ENCODE data around the gene PRPS1.
"Not testable (repeated sequence)": the region's sequence is repeated elsewhere in the genome, so short reads cannot be mapped to it uniquely, and the experiment has no call there.

The PRPS1 gene

DNA sequence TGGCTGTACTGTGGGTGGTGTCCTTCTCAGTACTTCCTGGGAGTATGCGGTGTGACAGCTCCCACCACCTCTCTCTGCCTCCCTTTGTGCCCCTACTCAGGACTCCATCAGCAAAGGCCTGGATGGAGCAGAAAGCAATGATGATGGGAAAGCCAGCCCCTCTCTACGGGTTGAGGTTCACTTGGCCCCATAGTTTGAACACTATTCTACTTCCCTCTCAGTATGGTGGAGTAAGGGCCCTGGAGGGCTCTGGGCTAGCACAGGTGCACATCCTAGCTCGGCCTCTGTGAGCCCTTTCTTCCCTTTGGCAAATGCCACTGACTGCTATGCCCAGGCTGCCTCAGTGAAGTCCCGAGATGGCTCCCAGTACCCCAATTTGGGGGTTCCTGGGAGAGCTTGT lies 31.0 kb downstream of the PRPS1 start:
- Mint-ChIP-seq H3K27me3 (ENCODE audit: low read depth) (no peaks in the 10 kb centered on the region), H3K36me3 (ENCODE audit: low read depth) (peaks cover 4% of the 10 kb centered on the region), H3K27ac (no peak overlapping the region), H3K4me3 (no peak overlapping the region), H3K4me1 (ENCODE audit: low read depth) (peaks cover 7% of the 10 kb centered on the region), H3K9me3 (no peaks in the 10 kb centered on the region)

DNA sequence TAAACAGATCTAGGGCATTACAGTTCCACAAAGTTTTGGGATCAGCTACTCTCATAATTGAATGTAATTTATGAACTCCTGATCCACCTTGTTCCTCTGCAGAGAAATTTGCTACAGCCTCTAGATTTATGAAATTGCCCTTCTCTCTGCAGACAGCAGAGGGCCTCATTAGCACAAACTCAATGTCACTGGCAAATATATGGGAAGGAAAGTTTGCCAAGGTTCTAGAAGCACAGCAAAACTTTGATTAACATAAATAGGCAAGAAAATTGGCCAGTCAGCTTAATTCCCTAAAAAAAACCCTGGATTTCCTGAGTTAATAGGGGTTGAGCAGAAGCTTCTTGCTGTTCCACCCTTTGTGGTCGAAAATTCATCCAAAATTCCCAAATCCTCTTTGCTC lies 31.5 kb downstream of the PRPS1 start:
- no peaks in the 10 kb centered on the region for H3K27me3 Mint-ChIP-seq (ENCODE audit: low read depth)
- peaks cover 7% of the 10 kb centered on the region for H3K4me1 Mint-ChIP-seq (ENCODE audit: low read depth)
- H3K9me3 Mint-ChIP-seq, result no peaks in the 10 kb centered on the region
- peaks cover 4% of the 10 kb centered on the region for H3K36me3 Mint-ChIP-seq (ENCODE audit: low read depth)
- no peak overlapping the region for H3K27ac Mint-ChIP-seq
- no peak overlapping the region for H3K4me3 Mint-ChIP-seq

DNA sequence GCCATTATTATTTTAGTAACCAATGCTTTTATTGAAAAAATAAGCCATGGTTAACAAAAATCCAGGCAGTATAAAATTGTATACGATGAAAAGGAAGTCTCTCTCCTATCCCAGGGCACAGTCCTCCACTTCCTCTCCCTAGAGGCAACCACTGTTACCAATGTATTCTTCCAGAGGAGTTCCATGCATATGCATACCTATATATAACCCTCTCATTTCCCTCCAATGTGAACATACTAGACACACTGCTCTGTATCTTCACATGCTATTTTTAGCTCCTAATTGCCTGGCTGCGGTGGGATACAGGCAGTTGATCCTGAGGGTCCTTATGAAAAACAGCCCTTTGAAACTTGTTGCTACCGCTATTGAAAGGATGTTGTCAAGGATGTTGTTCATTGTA lies 33.8 kb downstream of the PRPS1 start:
- H3K36me3 Mint-ChIP-seq (ENCODE audit: low read depth), result peaks cover 2% of the 10 kb centered on the region
- H3K27me3 Mint-ChIP-seq (ENCODE audit: low read depth), result no peaks in the 10 kb centered on the region
- H3K27ac Mint-ChIP-seq, result no peak overlapping the region
- H3K4me1 Mint-ChIP-seq (ENCODE audit: low read depth), result no peaks in the 10 kb centered on the region
- no peak overlapping the region for H3K4me3 Mint-ChIP-seq
- no peaks in the 10 kb centered on the region for H3K9me3 Mint-ChIP-seq

DNA sequence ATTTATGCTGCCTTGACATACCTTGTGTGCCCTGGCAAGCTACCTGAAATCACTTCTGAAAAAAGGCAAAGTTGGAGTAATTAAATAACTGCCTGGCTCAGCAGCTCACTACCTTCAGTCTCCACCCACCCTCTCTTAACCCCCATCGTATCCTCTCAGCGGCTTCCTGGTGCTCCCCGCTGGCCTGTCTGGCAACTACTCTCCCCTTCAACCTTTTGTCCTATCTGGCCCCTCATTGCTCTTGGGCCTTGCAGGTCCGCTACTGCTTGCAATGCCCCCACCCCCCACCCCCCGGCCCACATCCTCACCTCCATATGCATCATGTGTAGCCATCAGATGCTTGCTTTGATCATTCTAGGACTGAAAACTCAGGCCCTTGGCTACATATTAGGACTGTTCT lies 34.5 kb downstream of the PRPS1 start:
- H3K27ac Mint-ChIP-seq, result no peak overlapping the region
- H3K4me1 Mint-ChIP-seq (ENCODE audit: low read depth), result no peaks in the 10 kb centered on the region
- H3K27me3 Mint-ChIP-seq (ENCODE audit: low read depth), result no peaks in the 10 kb centered on the region
- peaks cover 4% of the 10 kb centered on the region for H3K36me3 Mint-ChIP-seq (ENCODE audit: low read depth)
- no peaks in the 10 kb centered on the region for H3K9me3 Mint-ChIP-seq
- no peak overlapping the region for H3K4me3 Mint-ChIP-seq

DNA sequence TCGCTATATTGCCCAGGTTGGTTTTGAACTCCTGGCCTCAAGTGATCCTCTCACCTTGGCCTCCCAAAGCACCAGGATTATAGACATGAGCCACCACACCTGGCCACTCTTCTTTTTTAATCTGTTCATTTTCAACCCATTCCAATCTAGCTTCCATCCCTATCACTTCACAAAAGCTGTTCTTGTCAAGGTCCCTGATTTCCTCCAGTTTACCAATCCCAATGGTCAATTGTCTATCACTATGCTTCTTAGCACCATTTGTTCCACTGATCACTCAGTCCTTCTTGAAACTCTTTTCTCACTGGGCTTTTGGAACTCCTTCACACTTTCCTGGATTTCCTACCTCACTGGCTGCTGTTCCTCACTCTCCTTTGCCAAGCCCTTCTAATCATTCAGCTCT lies 38.6 kb downstream of the PRPS1 start:
- Mint-ChIP-seq H3K36me3 (ENCODE audit: low read depth) (peaks cover 4% of the 10 kb centered on the region), H3K4me3 (no peak overlapping the region), H3K27ac (no peak overlapping the region), H3K9me3 (no peaks in the 10 kb centered on the region), H3K4me1 (ENCODE audit: low read depth) (peaks cover 2% of the 10 kb centered on the region), H3K27me3 (ENCODE audit: low read depth) (no peaks in the 10 kb centered on the region)

DNA sequence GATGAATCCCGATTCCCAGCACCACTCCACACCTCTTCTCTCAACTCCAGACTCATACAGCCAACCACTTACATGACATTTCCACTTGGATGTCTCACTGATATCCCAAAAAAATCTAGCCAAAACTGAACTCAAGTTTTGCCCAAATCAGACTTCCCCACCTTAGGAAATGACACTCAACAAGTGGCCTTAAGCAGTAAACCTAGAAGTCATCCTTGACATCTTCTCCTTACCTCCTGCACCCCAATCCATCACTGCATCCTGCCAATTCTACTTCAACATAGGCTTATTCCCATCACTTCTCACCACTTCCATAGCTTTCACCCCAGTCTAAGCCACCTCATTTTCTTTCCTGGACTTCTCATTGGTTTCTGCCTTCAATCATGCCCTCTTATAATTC lies 39.1 kb downstream of the PRPS1 start:
- H3K4me1 Mint-ChIP-seq (ENCODE audit: low read depth), result peaks cover 2% of the 10 kb centered on the region
- H3K9me3 Mint-ChIP-seq, result no peaks in the 10 kb centered on the region
- no peak overlapping the region for H3K4me3 Mint-ChIP-seq
- no peak overlapping the region for H3K27ac Mint-ChIP-seq
- H3K36me3 Mint-ChIP-seq (ENCODE audit: low read depth), result peaks cover 4% of the 10 kb centered on the region
- H3K27me3 Mint-ChIP-seq (ENCODE audit: low read depth), result no peaks in the 10 kb centered on the region

DNA sequence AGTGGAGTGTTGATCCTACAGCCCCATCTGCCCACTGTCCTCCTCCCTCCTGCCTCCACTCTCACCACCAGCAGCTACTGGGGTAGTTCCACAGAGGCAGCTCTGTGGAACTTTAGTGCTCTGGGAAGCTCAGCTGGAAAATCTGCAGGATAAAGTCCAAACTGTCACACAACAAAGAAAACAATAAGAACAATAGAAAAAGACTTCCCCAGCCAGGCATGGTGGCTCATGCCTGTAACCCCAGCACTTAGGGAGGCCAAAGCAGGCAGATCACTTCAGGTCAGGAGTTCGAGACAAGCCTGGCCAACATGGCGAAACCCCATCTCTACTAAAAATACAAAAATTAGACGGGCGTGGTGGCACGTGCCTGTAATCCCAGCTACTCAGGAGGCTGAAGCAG lies 40.4 kb downstream of the PRPS1 start:
- peaks cover 11% of the 10 kb centered on the region for H3K4me1 Mint-ChIP-seq (ENCODE audit: low read depth)
- not testable (repeated sequence) for H3K9me3 Mint-ChIP-seq; H3K36me3 Mint-ChIP-seq (ENCODE audit: low read depth); H3K27me3 Mint-ChIP-seq (ENCODE audit: low read depth); H3K4me3 Mint-ChIP-seq; H3K27ac Mint-ChIP-seq

DNA sequence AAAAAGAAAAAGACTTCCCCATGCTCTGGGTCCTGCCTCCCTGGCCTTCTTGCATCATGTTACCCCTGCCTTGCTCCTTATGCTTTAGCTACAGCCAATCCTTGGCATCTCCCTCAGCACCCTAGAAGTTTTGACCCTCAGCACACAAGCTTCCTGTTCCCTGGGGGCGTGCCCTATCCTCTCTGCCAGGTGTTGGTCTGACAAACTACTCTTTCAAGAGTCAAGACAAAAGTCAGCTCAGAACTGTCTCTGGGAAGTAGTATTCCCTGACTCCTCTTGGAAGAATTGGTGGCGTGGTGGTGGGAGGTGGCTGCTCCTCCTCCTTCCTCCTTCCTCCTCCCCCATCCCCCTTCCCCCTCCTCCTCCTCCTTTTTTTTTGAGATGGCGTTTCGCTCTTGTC lies 41.0 kb downstream of the PRPS1 start:
- H3K27me3 Mint-ChIP-seq (ENCODE audit: low read depth), result no peaks in the 10 kb centered on the region
- peaks cover 4% of the 10 kb centered on the region for H3K36me3 Mint-ChIP-seq (ENCODE audit: low read depth)
- H3K4me3 Mint-ChIP-seq, result no peak overlapping the region
- H3K9me3 Mint-ChIP-seq, result no peaks in the 10 kb centered on the region
- no peak overlapping the region for H3K27ac Mint-ChIP-seq
- peaks cover 12% of the 10 kb centered on the region for H3K4me1 Mint-ChIP-seq (ENCODE audit: low read depth)

DNA sequence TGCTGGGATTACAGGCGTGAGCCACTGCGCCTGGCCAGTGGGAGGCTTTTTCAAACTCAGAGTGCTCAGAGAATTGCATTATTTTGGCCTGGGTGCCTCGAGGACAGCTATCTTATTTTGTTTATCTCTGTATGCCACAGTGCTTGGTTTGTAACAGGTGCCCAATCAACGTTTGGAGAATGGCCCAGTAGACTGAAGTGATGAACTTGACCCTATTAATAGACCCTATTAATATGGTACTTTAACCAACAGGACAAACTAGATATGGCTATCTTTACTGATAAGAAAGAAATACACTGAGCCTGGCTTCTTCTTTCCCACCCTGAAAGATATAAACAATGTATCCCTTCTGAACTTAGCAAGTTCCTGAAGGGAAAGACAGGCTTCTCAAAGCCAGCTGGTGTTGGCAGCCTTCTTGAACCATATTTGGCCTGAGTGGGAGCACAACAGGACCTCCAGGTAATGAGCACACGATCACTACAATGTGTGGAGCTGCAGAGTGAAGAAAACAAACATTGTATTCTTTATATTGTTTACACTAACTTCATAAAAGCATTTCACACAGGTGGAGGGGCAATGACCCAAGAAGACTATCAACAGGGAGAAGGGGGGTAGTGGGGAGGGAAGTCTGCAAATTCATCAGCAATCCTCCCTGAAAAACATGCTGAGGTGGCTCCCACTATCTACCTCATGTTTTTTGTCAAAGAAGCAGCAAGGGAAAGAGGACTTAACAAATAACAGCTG lies 41.7 kb downstream of the PRPS1 start:
- Mint-ChIP-seq H3K4me1 (ENCODE audit: low read depth) (peaks cover 18% of the 10 kb centered on the region), H3K9me3 (no peaks in the 10 kb centered on the region), H3K27me3 (ENCODE audit: low read depth) (no peaks in the 10 kb centered on the region), H3K36me3 (ENCODE audit: low read depth) (peaks cover 4% of the 10 kb centered on the region), H3K4me3 (no peak overlapping the region), H3K27ac (no peak overlapping the region)

DNA sequence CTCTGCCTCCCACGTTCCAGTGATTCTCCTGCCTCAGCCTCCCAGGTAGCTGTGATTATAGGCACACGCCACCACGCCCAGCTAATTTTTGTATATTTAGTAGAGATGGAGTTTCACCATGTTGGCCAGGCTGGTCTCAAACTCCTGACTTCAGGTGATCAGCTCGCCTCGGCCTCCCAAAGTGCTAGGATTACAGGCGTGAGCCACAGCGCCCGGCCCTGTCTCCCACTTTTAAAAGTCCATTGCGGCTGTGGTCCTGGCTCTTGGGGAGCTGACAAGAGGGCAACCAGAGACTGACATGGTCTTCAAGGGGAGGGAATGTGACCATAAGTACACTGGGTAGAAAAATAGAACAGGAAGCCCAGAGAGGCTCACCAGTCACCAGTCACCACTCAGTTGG lies 42.9 kb downstream of the PRPS1 start:
- H3K36me3 Mint-ChIP-seq (ENCODE audit: low read depth), result not testable (repeated sequence)
- peaks cover 26% of the 10 kb centered on the region for H3K4me1 Mint-ChIP-seq (ENCODE audit: low read depth)

DNA sequence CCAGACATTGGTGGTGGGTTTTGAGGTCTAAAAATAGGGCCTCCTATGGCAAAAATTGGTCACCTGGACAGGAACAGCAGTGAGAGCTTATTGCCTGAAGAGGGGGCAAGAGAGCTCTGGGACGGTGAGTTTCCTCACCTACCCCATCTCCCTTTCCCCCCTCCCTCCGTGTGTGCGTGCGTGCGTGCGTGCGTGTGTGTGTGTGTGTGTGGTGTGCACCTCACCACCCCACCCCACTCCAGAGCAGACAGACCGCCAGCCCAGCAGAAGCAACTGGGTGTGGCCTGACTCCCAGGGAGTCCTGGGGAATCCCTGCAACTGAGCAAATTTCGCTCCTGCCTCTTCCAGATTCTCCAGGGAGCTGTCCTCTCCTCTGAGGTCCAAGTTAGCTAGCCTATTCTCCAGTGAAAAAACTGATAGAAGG lies 44.7 kb downstream of the PRPS1 start:
- Mint-ChIP-seq H3K9me3 (no peaks in the 10 kb centered on the region), H3K27me3 (ENCODE audit: low read depth) (no peaks in the 10 kb centered on the region), H3K36me3 (ENCODE audit: low read depth) (no peaks in the 10 kb centered on the region), H3K27ac (peak overlapping the region; percentile 89), H3K4me1 (ENCODE audit: low read depth) (peaks cover 34% of the 10 kb centered on the region), H3K4me3 (peak overlapping the region; percentile 55)

More for the DNA sequence above, 42.9 kb downstream of the PRPS1 start:
- not testable (repeated sequence) for H3K4me3 Mint-ChIP-seq; H3K27me3 Mint-ChIP-seq (ENCODE audit: low read depth); H3K27ac Mint-ChIP-seq; H3K9me3 Mint-ChIP-seq

DNA sequence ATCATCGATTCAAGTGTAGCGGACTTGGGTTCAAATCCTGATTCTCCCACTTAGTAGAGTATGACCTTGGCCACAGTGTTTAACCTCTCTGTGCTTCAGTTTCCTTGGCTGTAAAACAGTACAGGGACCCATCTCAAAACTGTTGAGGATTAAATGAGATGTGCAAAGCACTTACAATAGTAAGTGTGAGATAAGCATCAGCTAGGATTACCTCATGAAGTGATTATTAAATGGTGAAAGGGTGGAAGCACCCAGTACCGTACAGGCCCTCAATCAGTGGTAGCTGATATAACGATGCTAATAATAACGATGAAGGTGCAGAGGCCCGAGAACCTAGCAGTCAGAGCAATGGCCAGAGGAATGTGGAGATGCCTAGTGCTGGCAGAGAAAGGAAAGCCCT lies 45.1 kb downstream of the PRPS1 start:
- H3K36me3 Mint-ChIP-seq (ENCODE audit: low read depth), result no peaks in the 10 kb centered on the region
- no peaks in the 10 kb centered on the region for H3K27me3 Mint-ChIP-seq (ENCODE audit: low read depth)
- peak overlapping the region; percentile 89 for H3K27ac Mint-ChIP-seq
- peak overlapping the region; percentile 50 for H3K4me3 Mint-ChIP-seq
- H3K4me1 Mint-ChIP-seq (ENCODE audit: low read depth), result peaks cover 38% of the 10 kb centered on the region
- no peaks in the 10 kb centered on the region for H3K9me3 Mint-ChIP-seq

DNA sequence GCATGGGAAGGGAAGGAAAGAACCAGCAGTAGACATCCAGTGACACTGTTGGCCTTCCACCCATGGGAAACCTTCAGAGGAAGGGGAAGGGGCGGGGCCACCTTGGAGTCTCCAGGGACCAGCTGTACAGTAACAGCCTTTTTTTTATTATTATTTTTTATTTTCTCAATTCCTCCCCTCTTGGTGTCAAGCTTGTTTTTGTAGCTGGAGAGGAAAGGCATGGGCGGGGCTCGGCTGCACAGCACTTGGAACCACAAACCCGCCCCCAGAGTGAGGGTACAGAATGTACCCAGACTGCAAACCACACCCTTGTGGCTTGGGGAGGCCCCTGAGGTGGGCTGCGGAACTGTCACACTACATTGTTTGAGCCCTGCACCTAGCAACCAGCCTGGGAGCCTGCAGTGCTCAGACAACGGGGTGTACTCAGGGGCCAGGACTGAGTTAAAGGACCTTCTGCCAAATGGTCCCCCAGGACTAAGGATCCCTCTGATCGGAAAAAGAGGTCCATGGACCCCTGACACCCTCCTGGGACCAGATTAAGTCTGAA lies 45.7 kb downstream of the PRPS1 start:
- no peaks in the 10 kb centered on the region for H3K9me3 Mint-ChIP-seq
- H3K4me3 Mint-ChIP-seq, result peak overlapping the region; percentile 90
- peak overlapping the region; percentile 89 for H3K27ac Mint-ChIP-seq
- no peaks in the 10 kb centered on the region for H3K27me3 Mint-ChIP-seq (ENCODE audit: low read depth)
- no peaks in the 10 kb centered on the region for H3K36me3 Mint-ChIP-seq (ENCODE audit: low read depth)
- peaks cover 44% of the 10 kb centered on the region for H3K4me1 Mint-ChIP-seq (ENCODE audit: low read depth)

DNA sequence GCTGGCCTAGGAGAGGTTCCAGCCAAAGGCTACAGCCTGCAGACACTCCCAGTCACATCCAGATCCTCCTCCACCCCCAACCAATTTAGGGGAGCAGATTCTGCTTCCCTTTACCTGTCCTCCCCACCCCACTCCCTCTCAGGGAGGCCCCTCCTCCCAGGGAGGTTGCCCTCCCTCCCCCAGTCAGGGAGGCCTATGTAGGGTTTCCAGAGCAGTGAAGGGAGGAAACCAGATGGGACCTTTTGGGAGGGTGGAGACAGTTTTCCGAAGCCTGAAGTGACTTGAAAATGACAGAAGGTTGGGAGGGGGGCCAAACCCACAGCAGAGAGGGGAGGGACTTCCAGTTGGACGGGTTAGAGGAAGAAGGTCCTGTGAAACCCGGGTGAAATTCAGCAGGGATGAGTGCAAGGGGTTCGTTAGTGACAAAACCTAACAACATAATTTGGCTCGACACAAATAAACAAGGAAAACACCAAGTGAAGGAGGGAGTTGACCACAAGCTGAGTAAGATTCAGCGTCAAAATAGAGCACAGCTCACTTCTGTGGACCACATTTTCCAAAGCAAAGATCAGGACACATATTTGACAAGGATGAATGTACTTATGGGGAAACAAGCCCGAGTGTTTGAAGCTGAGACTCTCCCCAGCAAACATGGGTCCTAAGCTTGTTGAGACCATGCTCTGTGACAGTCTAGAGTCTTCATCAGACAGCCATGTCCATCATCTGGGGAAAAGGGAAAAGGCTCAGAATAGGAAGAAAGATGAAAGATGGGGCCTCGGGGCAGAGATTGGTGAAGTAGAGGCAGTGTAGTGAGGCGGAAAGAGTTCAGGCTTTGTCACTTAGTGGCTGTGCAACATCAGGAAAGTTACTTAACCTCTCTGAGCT lies 46.4 kb downstream of the PRPS1 start:
- Mint-ChIP-seq H3K4me1 (ENCODE audit: low read depth) (peaks cover 48% of the 10 kb centered on the region), H3K4me3 (peak overlapping the region; percentile 90), H3K27me3 (ENCODE audit: low read depth) (no peaks in the 10 kb centered on the region), H3K36me3 (ENCODE audit: low read depth) (no peaks in the 10 kb centered on the region), H3K9me3 (no peaks in the 10 kb centered on the region), H3K27ac (peak overlapping the region; percentile 89)

DNA sequence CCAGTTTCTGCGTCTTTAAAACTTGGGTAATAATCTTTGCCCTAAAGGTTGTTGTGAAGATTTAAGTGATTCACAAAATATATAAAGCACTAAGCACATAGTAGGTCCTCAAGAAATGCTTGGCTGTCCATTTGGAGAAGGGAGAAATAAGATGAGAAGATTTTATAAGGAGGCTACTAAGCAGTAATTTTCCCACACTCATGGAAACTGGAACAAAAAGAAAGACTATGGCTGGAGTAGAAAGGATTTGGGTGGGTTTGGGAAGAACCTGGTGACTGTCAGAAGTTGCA lies 47.0 kb downstream of the PRPS1 start:
- Mint-ChIP-seq H3K27ac (peak overlapping the region; percentile 89), H3K27me3 (ENCODE audit: low read depth) (no peaks in the 10 kb centered on the region), H3K36me3 (ENCODE audit: low read depth) (no peaks in the 10 kb centered on the region), H3K4me1 (ENCODE audit: low read depth) (peaks cover 54% of the 10 kb centered on the region), H3K4me3 (peak overlapping the region; percentile 90), H3K9me3 (no peaks in the 10 kb centered on the region)

Data from T-helper 1 cell treated with Interleukin-12 subunit alpha and Interleukin-12 subunit beta and Interleukin-4 antibody, amounts not matched to agents 30 μg/mL and 1 μg/mL, for 36 hours (primary cell).